GM18511 (cell line): ENCODE results near the gene MAP2K3.
A peak's percentile ranks its signal among the peaks of the same experiment; 100 is the strongest.
"Not testable (repeated sequence)": the region's sequence is repeated elsewhere in the genome, so short reads cannot be mapped to it uniquely, and the experiment has no call there.

Experiments used
- ATAC-seq: cut with Tn5 transposase; IDR thresholded peaks from one replicate; pipeline ENCODE4 v1.9.1; 2021; ENCODE audit warnings: mild to moderate bottlenecking, moderate library complexity; ENCODE audit not compliant: unreplicated experiment

MAP2K3 gene

GRCh38 chr17:21310061-21310765, 25.7 kb downstream of the MAP2K3 start:
- ATAC-seq, result not testable (repeated sequence)

GRCh38 chr17:21310766-21311602, 26.5 kb downstream of the MAP2K3 start:
- not testable (repeated sequence) for ATAC-seq

- no peak for ATAC-seq
These were observed 28.8 kb downstream of the MAP2K3 start for GRCh38 chr17:21313320-21313719.

GRCh38 chr17:21313761-21314160, 29.2 kb downstream of the MAP2K3 start:
- not testable (repeated sequence) for ATAC-seq

- ATAC-seq, result not testable (repeated sequence)
These were observed 29.8 kb downstream of the MAP2K3 start for GRCh38 chr17:21314261-21314664.

GRCh38 chr17:21314701-21315111, 30.2 kb downstream of the MAP2K3 start:
- not testable (repeated sequence) for ATAC-seq

- ATAC-seq, result not testable (repeated sequence)
These were observed 30.9 kb downstream of the MAP2K3 start for GRCh38 chr17:21315246-21316000.

GRCh38 chr17:21316212-21316886, 31.8 kb downstream of the MAP2K3 start:
- ATAC-seq, result peak; percentile 70

GRCh38 chr17:21316887-21317500, 32.5 kb downstream of the MAP2K3 start:
- peak; percentile 22 for ATAC-seq

GRCh38 chr17:21317821-21318220, 33.3 kb downstream of the MAP2K3 start:
- ATAC-seq, result not testable (repeated sequence)

GRCh38 chr17:21318439-21318838, 33.9 kb downstream of the MAP2K3 start:
- ATAC-seq, result no peak

- not testable (repeated sequence) for ATAC-seq
These were observed 34.3 kb downstream of the MAP2K3 start for GRCh38 chr17:21318856-21319255.

- not testable (repeated sequence) for ATAC-seq
These were observed 34.7 kb downstream of the MAP2K3 start for GRCh38 chr17:21319256-21319655.

GRCh38 chr17:21319686-21320375, 35.3 kb downstream of the MAP2K3 start:
- ATAC-seq, result not testable (repeated sequence)

- not testable (repeated sequence) for ATAC-seq
These were observed 35.9 kb downstream of the MAP2K3 start for GRCh38 chr17:21320430-21320829.

GRCh38 chr17:21321061-21321460, 36.5 kb downstream of the MAP2K3 start:
- ATAC-seq, result not testable (repeated sequence)

GRCh38 chr17:21321744-21322191, 37.3 kb downstream of the MAP2K3 start:
- ATAC-seq, result not testable (repeated sequence)

GRCh38 chr17:21323257-21324111, 39.0 kb downstream of the MAP2K3 start:
- peak; percentile 2 for ATAC-seq
